Measurements from ENCODE around the gene TYSND1. TPM values are rescaled to one million over a fixed set of nuclear protein-coding genes. Genes with fewer than 3 reads are reported as not detected.

Gene TYSND1
- total RNA-seq, 2 donors from 2014 or later = 18.2 to 32.4 TPM

GRCh38 chr10:70139151-70139996 lies 7.1 kb downstream of the TYSND1 start:
- Histone ChIP-seq H3K27ac (no peak overlapping the region), H3K9me3 (no peaks in the 10 kb centered on the region), H3K4me3 (no peak overlapping the region), H3K27me3 (replicated peaks; ENCODE audit: insufficient read depth) (no peaks in the 10 kb centered on the region), H3K36me3 (no peaks in the 10 kb centered on the region), H3K4me1 (replicated peaks) (no peaks in the 10 kb centered on the region)
- no peak for DNase-seq (ENCODE audit: low spot score)
- TF ChIP-seq CTCF (IDR thresholded peaks at IDR 0.05) (no peak), POLR2A (IDR thresholded peaks at IDR 0.05) (no peak), POLR2AphosphoS5 (IDR thresholded peaks at IDR 0.05) (no peak)
- intact Hi-C loops (cut with DNase I) = no loop called here
- WGBS = 87% methylated on average over 11 of the region's 11 CpGs

GRCh38 chr10:70137927-70138883 lies 8.3 kb downstream of the TYSND1 start:
- H3K4me1 ChIP-seq (replicated peaks) = no peaks in the 10 kb centered on the region
- intact Hi-C loops (cut with DNase I) = no loop called here
- H3K27ac ChIP-seq = no peak overlapping the region
- 89% methylated on average over 10 of the region's 14 CpGs for WGBS
- TF ChIP-seq POLR2AphosphoS5 (IDR thresholded peaks at IDR 0.05) (no peak), CTCF (IDR thresholded peaks at IDR 0.05) (no peak), POLR2A (IDR thresholded peaks at IDR 0.05) (no peak)
- no peaks in the 10 kb centered on the region for H3K27me3 ChIP-seq (replicated peaks; ENCODE audit: insufficient read depth)
- H3K4me3 ChIP-seq = no peak overlapping the region
- no peaks in the 10 kb centered on the region for H3K9me3 ChIP-seq
- no peaks in the 10 kb centered on the region for H3K36me3 ChIP-seq
- no peak for DNase-seq (ENCODE audit: low spot score)

GRCh38 chr10:70137135-70137534 lies 9.4 kb downstream of the TYSND1 start:
- no peaks in the 10 kb centered on the region for H3K36me3 ChIP-seq
- intact Hi-C loops (cut with DNase I) = no loop called here
- H3K27ac ChIP-seq = no peak overlapping the region
- H3K27me3 ChIP-seq (replicated peaks; ENCODE audit: insufficient read depth) = no peaks in the 10 kb centered on the region
- no peak overlapping the region for H3K4me3 ChIP-seq
- WGBS = 86% methylated on average over 9 of the region's 9 CpGs
- DNase-seq (ENCODE audit: low spot score) = no peak
- no peaks in the 10 kb centered on the region for H3K9me3 ChIP-seq
- TF ChIP-seq POLR2AphosphoS5 (IDR thresholded peaks at IDR 0.05) (no peak), POLR2A (IDR thresholded peaks at IDR 0.05) (no peak)
- H3K4me1 ChIP-seq (replicated peaks) = no peaks in the 10 kb centered on the region

GRCh38 chr10:70135684-70136083 lies 10.8 kb downstream of the TYSND1 start:
- intact Hi-C loops (cut with DNase I) = no loop called here
- Histone ChIP-seq H3K4me3 (no peak overlapping the region), H3K9me3 (no peaks in the 10 kb centered on the region), H3K27ac (no peak overlapping the region), H3K36me3 (no peaks in the 10 kb centered on the region), H3K4me1 (replicated peaks) (no peaks in the 10 kb centered on the region), H3K27me3 (replicated peaks; ENCODE audit: insufficient read depth) (no peaks in the 10 kb centered on the region)
- no peak for TF ChIP-seq CTCF (IDR thresholded peaks at IDR 0.05)
- TF ChIP-seq POLR2A (IDR thresholded peaks at IDR 0.05) = no peak
- TF ChIP-seq POLR2AphosphoS5 (IDR thresholded peaks at IDR 0.05) = no peak
- 80% methylated on average over 7 of the region's 7 CpGs for WGBS
- no peak for DNase-seq (ENCODE audit: low spot score)

GRCh38 chr10:70135046-70135445 lies 11.5 kb downstream of the TYSND1 start:
- no peak for TF ChIP-seq POLR2A (IDR thresholded peaks at IDR 0.05)
- TF ChIP-seq POLR2AphosphoS5 (IDR thresholded peaks at IDR 0.05) = no peak
- no peak for TF ChIP-seq CTCF (IDR thresholded peaks at IDR 0.05)
- intact Hi-C loops (cut with DNase I) = no loop called here
- Histone ChIP-seq H3K27ac (no peak overlapping the region), H3K4me1 (replicated peaks) (no peaks in the 10 kb centered on the region), H3K4me3 (no peak overlapping the region), H3K27me3 (replicated peaks; ENCODE audit: insufficient read depth) (no peaks in the 10 kb centered on the region), H3K9me3 (no peaks in the 10 kb centered on the region), H3K36me3 (no peaks in the 10 kb centered on the region)
- 90% methylated on average over 3 of the region's 3 CpGs for WGBS
- no peak for DNase-seq (ENCODE audit: low spot score)

Data from prostate gland (tissue), 2 donors.